K562 (cell line): Measurements from ENCODE around the gene BMP8B. TPM values are rescaled to one million over a fixed set of nuclear protein-coding genes. Genes with fewer than 3 reads are reported as not detected.

Experiments
- CBX3 ChIP-seq, 2 experiments: IDR thresholded peaks; 1 replicate in 1 of 2; 2 replicates in 1 of 2; pipeline ENCODE4 v1.6.1; 2012; ENCODE audit warnings: inconsistent platforms in 2 of 2, low read length in 2 of 2, borderline replicate concordance in 1 of 2, control low read depth in 1 of 2
- CXXC5 ChIP-seq: fragments of 250-450 bp; sonication (Bioruptor Pico); IDR thresholded peaks from 2 replicates; pipeline ENCODE4 v1.8.0; 2022; ENCODE audit warnings: inconsistent platforms, mild to moderate bottlenecking, moderate library complexity
- EHMT2 ChIP-seq: fragments of 450-650 bp; IDR thresholded peaks from 2 replicates; pipeline ENCODE4 v1.6.1; 2018; ENCODE audit warnings: antibody characterized with exemption
- FOXO4 ChIP-seq: fragments of 450-650 bp; formaldehyde crosslinking; IDR thresholded peaks from 2 replicates; pipeline ENCODE4 v1.4.0; 2020; ENCODE audit warnings: mild to moderate bottlenecking, moderate library complexity
- MBD2 ChIP-seq: sonication (generic); IDR thresholded peaks from 2 replicates; pipeline ENCODE4 v1.6.1; 2016; ENCODE audit warnings: low read depth, borderline replicate concordance
- MYC ChIP-seq, 2 experiments: fragments of 250-450 bp in 1 of 2; sonication (Bioruptor Pico) in 1 of 2; IDR thresholded peaks; 2 replicates each; pipeline versions ENCODE4 v1.5.1 to v1.6.1; 2012 to 2021; ENCODE audit warnings: low read depth in 2 of 2, borderline replicate concordance in 1 of 2, improper control_type of control experiment in 1 of 2, low read length in 1 of 2, mild to moderate bottlenecking in 1 of 2, moderate library complexity in 1 of 2
- MYNN ChIP-seq, 2 experiments: sonication (generic); formaldehyde crosslinking in 1 of 2; IDR thresholded peaks; 2 replicates each; pipeline versions ENCODE4 v1.5.0 to v1.6.1; 2016 to 2020; ENCODE audit warnings: antibody characterized with exemption in 1 of 2, missing genetic modification reagents in 1 of 2
- NCOA2 ChIP-seq, 2 experiments: fragments of 450-650 bp; IDR thresholded peaks; 2 replicates each; pipeline ENCODE4 v1.6.1; 2018; ENCODE audit warnings: mild to moderate bottlenecking in 2 of 2, moderate library complexity in 1 of 2; ENCODE audit not compliant: partially characterized antibody in 2 of 2
- NFIC ChIP-seq: fragments of 450-650 bp; IDR thresholded peaks from 2 replicates; pipeline ENCODE4 v1.6.1; 2017; ENCODE audit warnings: mild to moderate bottlenecking, inconsistent platforms
- NFRKB ChIP-seq: fragments of 450-650 bp; IDR thresholded peaks from 2 replicates; pipeline ENCODE4 v1.6.1; 2016; ENCODE audit warnings: low read depth
- PATZ1 ChIP-seq: fragments of 250-450 bp; sonication (Bioruptor Pico); IDR thresholded peaks from 2 replicates; pipeline ENCODE4 v1.5.0; 2020; ENCODE audit warnings: mild to moderate bottlenecking, borderline replicate concordance
- PML ChIP-seq: IDR thresholded peaks from 2 replicates; pipeline ENCODE4 v1.6.1; 2012; ENCODE audit warnings: low read length, inconsistent platforms
- TAF9B ChIP-seq: fragments of 450-650 bp; IDR thresholded peaks from 2 replicates; pipeline ENCODE4 v1.6.1; 2018; ENCODE audit warnings: mild to moderate bottlenecking; ENCODE audit not compliant: partially characterized antibody
- ZNF280B ChIP-seq: fragments of 250-450 bp; sonication (Bioruptor Pico); IDR thresholded peaks from 2 replicates; pipeline ENCODE4 v1.5.1; 2021; ENCODE audit warnings: mild to moderate bottlenecking
- ZNF609 ChIP-seq: sonication (generic); formaldehyde crosslinking; IDR thresholded peaks from 2 replicates; pipeline ENCODE4 v1.8.1; 2023; ENCODE audit warnings: missing genetic modification reagents, mild to moderate bottlenecking, borderline replicate concordance
- ZNF766 ChIP-seq: fragments of 200-800 bp; sonication (Bioruptor generic); conservative IDR thresholded peaks from 2 replicates; pipeline ENCODE4 v1.6.1; 2016; ENCODE audit warnings: missing genetic modification characterization, missing compliant biosample characterization
- ZSCAN29 ChIP-seq: fragments of 450-650 bp; IDR thresholded peaks from 2 replicates; pipeline ENCODE4 v1.6.1; 2017
- polyA plus RNA-seq, 8 experiments: library from polyadenylated mRNA; depleted of rRNA in 4 of 8; stranded (reverse) in 5 of 8; unstranded in 3 of 8; fragments of >200 nt; fragmentation: Nextera tagmentation in 2 of 8; fragmentation: Illumina TruSeq in 1 of 8; extraction: Ambion mirVana in 2 of 8; extraction: Trizol in 1 of 8; gene quantifications; 2 replicates each; pipeline versions ENCODE4 v1.2.1 to v1.2.3, GENCODE V29; 2011 to 2014; ENCODE audit warnings: inconsistent platforms in 1 of 8, missing spikeins in 1 of 8
- total RNA-seq, 7 experiments: library from RNA; depleted of rRNA in 6 of 7; stranded (reverse); fragments of >200 nt in 6 of 7; fragmentation: Illumina TruSeq in 2 of 7; extraction: Trizol in 2 of 7; gene quantifications; 2 replicates each; pipeline versions ENCODE4 v1.2.1 to v1.2.3, GENCODE V29; 2011 to 2021; ENCODE audit warnings: low replicate concordance in 1 of 7

The BMP8B gene
- total and polyA plus RNA-seq, 9 of the 15 experiments (the other 6 are each of a cell fraction or from before 2014, with no cell fraction given), result 0.03 to 0.33 (median 0.14) TPM

- TF ChIP-seq PATZ1 (CRISPR knock-in tag) (no peak), NFIC (peak; percentile 34; the same call in 1 of the 2 replicates), ZNF280B (no peak), NFRKB (peak; percentile 86), PML (peak; percentile 74; the same call in 1 of the 2 replicates), CBX3 (IDR thresholded peaks at IDR 0.05; ENCODE audit: borderline replicate concordance in 1 of 2, low read length in 2 of 2) (peak in 1 of 2 experiments; percentile 85; a peak in 2 of 3 replicates), TAF9B (peak; percentile 89), EHMT2 (peak; percentile 64; the same call in 1 of the 2 replicates), MBD2 (peak; percentile 71; the same call in 1 of the 2 replicates), ZNF609 (CRISPR knock-in tag) (no peak; the same call in 1 of the 2 replicates), MYC (IDR thresholded peaks at IDR 0.05; ENCODE audit: low read depth, low read length) (peak; percentile 69; the same call in 1 of the 2 replicates), MYC (CRISPR knock-in tag; IDR thresholded peaks at IDR 0.05; ENCODE audit: borderline replicate concordance, low read depth) (no peak), ZSCAN29 (0 out of 2 replicates have a peak, but pooled peaks have one; percentile 14), CXXC5 (peak; percentile 75), NCOA2 (IDR thresholded peaks at IDR 0.05; ENCODE audit: partially characterized antibody in 2 of 2) (no peak), FOXO4 (CRISPR knock-in tag) (no peak), ZNF766 (CRISPR knock-in tag) (0 out of 2 replicates have a peak, but pooled peaks have one; percentile 24), MYNN (IDR thresholded peaks at IDR 0.05) (no peak), MYNN (CRISPR knock-in tag; IDR thresholded peaks at IDR 0.05) (no peak)
Measured at GRCh38 chr1:39738622-39739366, 49.9 kb downstream of the BMP8B start, which contains the start of gene PPIE (continued).
